ENCODE measurements around the gene HEATR9. TPM values are rescaled to one million over a fixed set of nuclear protein-coding genes. Genes with fewer than 3 reads are reported as not detected.

HEATR9 gene, protein sequence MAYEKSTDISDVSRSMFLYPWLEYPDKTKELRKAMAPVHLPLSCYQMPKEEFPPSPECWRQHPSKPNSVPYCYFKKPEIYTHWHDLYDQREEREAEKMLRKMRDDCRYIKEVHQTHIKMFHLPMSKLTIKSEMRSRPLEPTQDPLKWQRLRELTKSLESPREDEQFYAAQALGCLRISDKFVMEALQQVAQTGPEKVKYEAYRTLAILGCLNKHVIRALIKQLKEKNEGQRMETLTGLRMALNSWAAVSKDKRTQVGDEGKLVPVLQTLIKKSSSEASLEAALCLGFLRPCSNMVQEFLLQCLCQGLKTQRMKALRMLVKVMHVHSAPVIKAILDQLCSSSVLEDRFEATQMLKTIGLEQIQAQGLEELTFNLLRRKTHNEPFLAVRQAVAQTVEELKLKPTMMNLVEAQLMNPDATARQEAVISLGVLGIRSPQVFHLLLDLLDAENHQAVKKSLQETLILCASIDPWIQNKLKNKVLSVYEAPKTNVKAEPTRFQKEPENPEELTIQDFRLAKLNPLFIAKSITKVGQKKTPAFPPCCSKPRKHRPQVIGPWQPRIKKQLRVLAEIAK
- not detected in 2 replicates for total RNA-seq
- long read RNA-seq, result 0 reads

- no peak within 1 kb of the TSS for H3K4me3 Mint-ChIP-seq (ENCODE audit: unreplicated experiment)
- no peak for TF ChIP-seq CTCF (IDR thresholded peaks at IDR 0.05)
- H3K27ac Mint-ChIP-seq (ENCODE audit: unreplicated experiment), result no peak within 1 kb of the TSS
- H3K4me1 Mint-ChIP-seq (ENCODE audit: unreplicated experiment), result peaks cover 10% of the 10 kb centered on the region
- H3K27me3 Mint-ChIP-seq (ENCODE audit: unreplicated experiment), result no peaks in the 10 kb centered on the region
- H3K36me3 Mint-ChIP-seq (ENCODE audit: unreplicated experiment), result peaks cover 1% of the 10 kb centered on the region
- no peaks in the 10 kb centered on the region for H3K9me3 Mint-ChIP-seq (ENCODE audit: unreplicated experiment)
- no peak for DNase-seq (ENCODE audit: extremely low spot score, unreplicated experiment)
Measured at GRCh38 chr17:35868737-35869136, at the start of gene HEATR9. Gene HEATR9, minus strand, starts transcription at chr17:35868891. Its CDS starts 149 bp downstream, at chr17:35868742.

- Mint-ChIP-seq H3K27ac (ENCODE audit: unreplicated experiment) (no peak overlapping the region), H3K27me3 (ENCODE audit: unreplicated experiment) (no peaks in the 10 kb centered on the region), H3K4me3 (ENCODE audit: unreplicated experiment) (no peak overlapping the region), H3K4me1 (ENCODE audit: unreplicated experiment) (no peaks in the 10 kb centered on the region), H3K36me3 (ENCODE audit: unreplicated experiment) (no peaks in the 10 kb centered on the region), H3K9me3 (ENCODE audit: unreplicated experiment) (peaks cover 7% of the 10 kb centered on the region)
- no peak for DNase-seq (ENCODE audit: extremely low spot score, unreplicated experiment)
- TF ChIP-seq CTCF (IDR thresholded peaks at IDR 0.05), result no peak
Measured at GRCh38 chr17:35917519-35918213, 49.0 kb upstream of the HEATR9 start.

- H3K36me3 Mint-ChIP-seq (ENCODE audit: unreplicated experiment), result no peaks in the 10 kb centered on the region
- H3K27me3 Mint-ChIP-seq (ENCODE audit: unreplicated experiment), result peaks cover 6% of the 10 kb centered on the region
- H3K27ac Mint-ChIP-seq (ENCODE audit: unreplicated experiment), result no peak overlapping the region
- no peak for DNase-seq (ENCODE audit: extremely low spot score, unreplicated experiment)
- H3K4me1 Mint-ChIP-seq (ENCODE audit: unreplicated experiment), result no peaks in the 10 kb centered on the region
- H3K9me3 Mint-ChIP-seq (ENCODE audit: unreplicated experiment), result peaks cover 7% of the 10 kb centered on the region
- TF ChIP-seq CTCF (IDR thresholded peaks at IDR 0.05), result no peak
- H3K4me3 Mint-ChIP-seq (ENCODE audit: unreplicated experiment), result no peak overlapping the region
Measured at GRCh38 chr17:35915153-35915964, 46.7 kb upstream of the HEATR9 start.

DNA sequence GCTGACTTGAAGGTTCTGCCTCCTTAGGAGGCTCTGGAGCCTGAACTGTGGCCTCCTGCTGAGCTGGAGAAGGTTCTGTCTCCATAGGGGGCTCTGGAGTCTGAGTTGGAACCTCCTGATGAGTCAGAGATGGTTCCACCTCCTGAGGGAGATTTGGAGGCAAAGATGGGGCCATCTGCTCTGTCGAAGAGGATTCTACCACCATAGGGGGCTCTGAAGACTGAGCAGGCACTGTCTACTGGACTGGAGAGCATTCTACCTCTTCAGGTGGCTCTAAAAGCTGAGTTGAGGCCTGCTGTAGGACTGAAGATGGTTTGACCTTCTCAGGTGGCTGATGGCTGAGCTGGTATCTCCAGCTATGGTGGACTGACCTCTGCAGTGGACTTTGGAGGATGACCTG is 45.7 kb upstream of the HEATR9 start:
- H3K4me3 Mint-ChIP-seq (ENCODE audit: unreplicated experiment), result no peak overlapping the region
- TF ChIP-seq CTCF (IDR thresholded peaks at IDR 0.05), result no peak
- H3K9me3 Mint-ChIP-seq (ENCODE audit: unreplicated experiment), result peaks cover 7% of the 10 kb centered on the region
- H3K27ac Mint-ChIP-seq (ENCODE audit: unreplicated experiment), result no peak overlapping the region
- peaks cover 7% of the 10 kb centered on the region for H3K27me3 Mint-ChIP-seq (ENCODE audit: unreplicated experiment)
- no peaks in the 10 kb centered on the region for H3K4me1 Mint-ChIP-seq (ENCODE audit: unreplicated experiment)
- H3K36me3 Mint-ChIP-seq (ENCODE audit: unreplicated experiment), result no peaks in the 10 kb centered on the region
- DNase-seq (ENCODE audit: extremely low spot score, unreplicated experiment), result no peak

Data from osteocyte (in vitro differentiated cells).